WTC11 (cell line): ENCODE measurements around the gene SMIM38. TPM values are rescaled to one million over a fixed set of nuclear protein-coding genes. Genes with fewer than 3 reads are reported as not detected.
"Not testable (repeated sequence)": the region's sequence is repeated elsewhere in the genome, so short reads cannot be mapped to it uniquely, and the experiment has no call there.

Experiments used
- ATAC-seq: fragments of 200-7000 bp; cut with Tn5 transposase; 2 replicates; pipeline ENCODE4 v1.10.0; 2021; ENCODE audit warnings: mild to moderate bottlenecking, moderate library complexity
- CTCF ChIA-PET: fragments of 300-600 bp; sonication (Branson Sonifier 250); formaldehyde crosslinking; loops from one replicate; lab custom pipeline; 2021; ENCODE audit warnings: antibody characterized with exemption; lab: Charles Lee
- POLR2A ChIA-PET: fragments of 350-600 bp; sonication (Branson Sonifier 250); formaldehyde crosslinking; loops from one replicate; lab custom pipeline; 2021; ENCODE audit warnings: antibody characterized with exemption; lab: Charles Lee
- DNase-seq: peaks from one replicate; pipeline ENCODE4 v3.0.0; 2021; ENCODE audit warnings: low spot score
- H3K27ac Mint-ChIP-seq: 2 replicates; pipeline ENCODE4 v1.8.0; 2021; ENCODE audit warnings: mixed read lengths
- H3K27me3 Mint-ChIP-seq: 2 replicates; pipeline ENCODE4 v1.8.0; 2021; ENCODE audit warnings: low read depth, mild to moderate bottlenecking, moderate library complexity, mixed read lengths
- H3K36me3 Mint-ChIP-seq: 2 replicates; pipeline ENCODE4 v1.8.0; 2021; ENCODE audit warnings: mixed read lengths
- H3K4me1 Mint-ChIP-seq: 2 replicates; pipeline ENCODE4 v1.8.0; 2022; ENCODE audit warnings: mixed read lengths
- H3K4me3 Mint-ChIP-seq: 2 replicates; pipeline ENCODE4 v1.8.0; 2021; ENCODE audit warnings: mild to moderate bottlenecking, moderate library complexity, mixed read lengths
- H3K9me3 Mint-ChIP-seq: 2 replicates; pipeline ENCODE4 v1.8.0; 2021; ENCODE audit warnings: mixed read lengths
- CBFB ChIP-seq: sonication (generic); formaldehyde crosslinking; IDR thresholded peaks from 2 replicates; pipeline ENCODE4 v1.8.1; 2022; ENCODE audit warnings: mild to moderate bottlenecking, low read depth, missing genetic modification reagents
- FOXP1 ChIP-seq: sonication (generic); formaldehyde crosslinking; IDR thresholded peaks from 2 replicates; pipeline ENCODE4 v1.8.0; 2022; ENCODE audit warnings: missing genetic modification reagents, mild to moderate bottlenecking, moderate library complexity, borderline replicate concordance
- HMGA2 ChIP-seq: fragments of 250-450 bp; sonication (Bioruptor Pico); IDR thresholded peaks from 2 replicates; pipeline ENCODE4 v1.4.0; 2021; ENCODE audit warnings: mild to moderate bottlenecking, moderate library complexity
- IRF1 ChIP-seq: sonication (generic); formaldehyde crosslinking; IDR thresholded peaks from 2 replicates; pipeline ENCODE4 v1.8.0; 2023; ENCODE audit warnings: missing genetic modification reagents
- IRF2 ChIP-seq: sonication (generic); formaldehyde crosslinking; IDR thresholded peaks from 2 replicates; pipeline ENCODE4 v1.8.0; 2022; ENCODE audit warnings: low read depth, missing genetic modification reagents, borderline replicate concordance
- JAZF1 ChIP-seq: fragments of 250-450 bp; sonication (Bioruptor Pico); IDR thresholded peaks from 2 replicates; pipeline ENCODE4 v1.9.0; 2021; ENCODE audit warnings: moderate library complexity, mild to moderate bottlenecking, inconsistent platforms
- MYBL2 ChIP-seq: sonication (generic); formaldehyde crosslinking; IDR thresholded peaks from 2 replicates; pipeline ENCODE4 v1.8.1; 2023; ENCODE audit warnings: mild to moderate bottlenecking, moderate library complexity, missing genetic modification reagents
- OVOL2 ChIP-seq: fragments of 250-450 bp; sonication (Bioruptor Pico); IDR thresholded peaks from 2 replicates; pipeline ENCODE4 v1.9.0; 2021; ENCODE audit warnings: mild to moderate bottlenecking, borderline replicate concordance
- PRRX2 ChIP-seq: fragments of 250-450 bp; sonication (Bioruptor Pico); IDR thresholded peaks from 2 replicates; pipeline ENCODE4 v1.8.0; 2021; ENCODE audit warnings: mild to moderate bottlenecking
- RELA ChIP-seq: sonication (generic); formaldehyde crosslinking; IDR thresholded peaks from 2 replicates; pipeline ENCODE4 v1.8.1; 2022; ENCODE audit warnings: missing genetic modification reagents, mild to moderate bottlenecking, borderline replicate concordance
- TEAD1 ChIP-seq: sonication (generic); formaldehyde crosslinking; IDR thresholded peaks from 2 replicates; pipeline ENCODE4 v1.8.0; 2022; ENCODE audit warnings: mild to moderate bottlenecking, missing genetic modification reagents
- ZBTB21 ChIP-seq: sonication (generic); formaldehyde crosslinking; IDR thresholded peaks from 2 replicates; pipeline ENCODE4 v1.8.1; 2023; ENCODE audit warnings: mild to moderate bottlenecking, missing genetic modification reagents, borderline replicate concordance
- ZNF138 ChIP-seq: sonication (generic); formaldehyde crosslinking; conservative IDR thresholded peaks from 2 replicates; pipeline ENCODE4 v1.8.1; 2022; ENCODE audit warnings: mild to moderate bottlenecking, moderate library complexity, missing genetic modification reagents
- ZNF219 ChIP-seq: sonication (generic); formaldehyde crosslinking; IDR thresholded peaks from 2 replicates; pipeline ENCODE4 v1.8.0; 2023; ENCODE audit warnings: missing genetic modification reagents, mild to moderate bottlenecking, borderline replicate concordance
- ZNF232 ChIP-seq: sonication (generic); formaldehyde crosslinking; IDR thresholded peaks from 2 replicates; pipeline ENCODE4 v1.8.0; 2022; ENCODE audit warnings: mild to moderate bottlenecking, missing genetic modification reagents
- ZNF263 ChIP-seq: sonication (generic); formaldehyde crosslinking; IDR thresholded peaks from 2 replicates; pipeline ENCODE4 v1.8.1; 2022; ENCODE audit warnings: low read depth, mild to moderate bottlenecking, moderate library complexity, missing genetic modification reagents
- ZNF512 ChIP-seq: sonication (generic); formaldehyde crosslinking; IDR thresholded peaks from 2 replicates; pipeline ENCODE4 v1.8.1; 2022; ENCODE audit warnings: missing genetic modification reagents, borderline replicate concordance
- ZNF671 ChIP-seq: fragments of 250-450 bp; sonication (Bioruptor Pico); IDR thresholded peaks from 2 replicates; pipeline ENCODE4 v1.8.0; 2021; ENCODE audit warnings: mild to moderate bottlenecking
- total RNA-seq: library from RNA; stranded (reverse); gene quantifications from 3 replicates; pipeline ENCODE4 v1.2.3, GENCODE V29; 2021
- TF ChIP-seq, protein P1 (sequence below): fragments of 250-450 bp; sonication (Bioruptor Pico); IDR thresholded peaks from 2 replicates; pipeline ENCODE4 v1.9.0; 2021; ENCODE audit warnings: moderate library complexity, mild to moderate bottlenecking, inconsistent platforms, borderline replicate concordance

SMIM38 gene
- total RNA-seq, 1 experiment from 2014 or later = 0.39 TPM

DNA sequence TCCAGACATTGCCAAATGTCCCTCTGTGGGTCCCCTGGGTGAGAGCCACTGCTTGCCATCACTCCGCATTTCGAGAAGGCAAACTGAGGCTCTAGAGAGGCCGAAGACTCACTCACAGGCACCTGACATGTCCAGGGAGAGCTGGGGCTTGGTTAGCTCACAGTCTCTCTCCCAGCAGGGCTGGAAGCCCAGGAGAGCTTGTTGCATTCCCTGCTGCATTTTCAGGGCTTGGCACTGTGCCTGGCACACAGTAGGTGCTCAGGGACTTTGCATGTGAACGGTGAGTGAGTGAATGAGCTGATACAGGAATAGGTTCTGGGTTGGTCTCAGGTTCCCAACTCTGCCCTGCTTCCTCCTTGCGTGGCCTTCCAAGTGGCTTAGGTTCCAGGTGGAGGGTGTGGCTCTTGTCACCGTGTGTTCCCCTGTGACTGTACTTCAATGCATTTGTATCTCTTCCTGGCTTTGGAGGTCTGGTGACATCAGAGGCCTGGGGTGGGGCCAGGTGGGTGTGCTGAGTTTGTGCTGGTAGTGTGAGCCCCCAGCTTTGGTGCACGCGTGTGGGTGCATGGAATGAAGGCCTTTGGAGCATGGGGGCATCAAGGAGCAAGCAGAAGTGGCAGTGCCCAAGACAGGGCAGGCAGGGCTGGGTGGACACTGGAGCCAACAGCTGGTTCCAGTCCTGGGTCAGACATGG lies 18.4 kb upstream of the SMIM38 start:
- no peak for DNase-seq
- ChIA-PET CTCF (no interaction called here), POLR2A (no interaction called here)
- peaks cover 20% of the 10 kb centered on the region for H3K9me3 Mint-ChIP-seq
- no peaks in the 10 kb centered on the region for H3K4me1 Mint-ChIP-seq
- TF ChIP-seq IRF2 (CRISPR knock-in tag) (no peak), ZBTB21 (CRISPR knock-in tag) (no peak), ZNF263 (CRISPR knock-in tag) (no peak), FOXP1 (CRISPR knock-in tag) (no peak), IRF1 (no peak), OVOL2 (CRISPR knock-in tag) (no peak), HMGA2 (CRISPR knock-in tag) (no peak), ZNF512 (no peak), PRRX2 (CRISPR knock-in tag) (no peak), RELA (CRISPR knock-in tag) (no peak), ZNF138 (CRISPR knock-in tag) (no peak), ZNF219 (CRISPR knock-in tag) (no peak), JAZF1 (CRISPR knock-in tag) (no peak), MYBL2 (CRISPR knock-in tag) (no peak), TEAD1 (CRISPR knock-in tag) (no peak), CBFB (no peak), ZNF671 (CRISPR knock-in tag) (no peak), ZNF232 (CRISPR knock-in tag) (no peak)
- peaks cover 8% of the 10 kb centered on the region; the same call in 1 of the 2 replicates for H3K27me3 Mint-ChIP-seq
- H3K27ac Mint-ChIP-seq = no peak overlapping the region
- H3K36me3 Mint-ChIP-seq = peaks cover 18% of the 10 kb centered on the region
- ATAC-seq = no peak
- no peak overlapping the region for H3K4me3 Mint-ChIP-seq

DNA sequence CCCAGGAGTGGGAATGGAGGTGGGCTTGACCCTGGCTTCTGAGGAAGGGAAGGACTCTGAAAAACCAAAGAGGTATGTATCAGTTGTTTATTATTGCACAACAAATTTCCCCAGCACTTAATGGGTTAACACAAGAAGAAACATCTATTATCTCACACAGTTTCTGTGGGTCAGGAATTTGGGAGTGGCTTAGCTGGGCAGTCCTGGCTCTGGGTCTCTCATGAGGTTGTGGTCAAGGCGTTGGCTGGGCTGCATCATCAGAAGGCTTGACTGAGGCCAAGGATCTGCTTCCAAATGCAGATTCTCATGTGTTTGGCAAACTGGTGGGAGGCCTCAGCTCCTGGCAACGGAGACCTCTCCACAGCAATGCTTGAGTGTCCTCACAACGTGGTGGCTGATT lies 17.5 kb upstream of the SMIM38 start:
- DNase-seq = no peak
- Mint-ChIP-seq H3K9me3 (peaks cover 17% of the 10 kb centered on the region), H3K36me3 (peaks cover 9% of the 10 kb centered on the region), H3K27me3 (peaks cover 3% of the 10 kb centered on the region; the same call in 1 of the 2 replicates), H3K4me3 (no peak overlapping the region), H3K4me1 (no peaks in the 10 kb centered on the region), H3K27ac (no peak overlapping the region)
- POLR2A ChIA-PET = no interaction called here
- TF ChIP-seq, protein P1, sequence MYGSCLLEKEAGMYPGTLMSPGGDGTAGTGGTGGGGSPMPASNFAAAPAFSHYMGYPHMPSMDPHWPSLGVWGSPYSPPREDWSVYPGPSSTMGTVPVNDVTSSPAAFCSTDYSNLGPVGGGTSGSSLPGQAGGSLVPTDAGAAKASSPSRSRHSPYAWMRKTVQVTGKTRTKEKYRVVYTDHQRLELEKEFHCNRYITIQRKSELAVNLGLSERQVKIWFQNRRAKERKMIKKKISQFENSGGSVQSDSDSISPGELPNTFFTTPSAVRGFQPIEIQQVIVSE (CRISPR knock-in tag) = no peak
- no peak for ATAC-seq
- CTCF ChIA-PET = no interaction called here

DNA sequence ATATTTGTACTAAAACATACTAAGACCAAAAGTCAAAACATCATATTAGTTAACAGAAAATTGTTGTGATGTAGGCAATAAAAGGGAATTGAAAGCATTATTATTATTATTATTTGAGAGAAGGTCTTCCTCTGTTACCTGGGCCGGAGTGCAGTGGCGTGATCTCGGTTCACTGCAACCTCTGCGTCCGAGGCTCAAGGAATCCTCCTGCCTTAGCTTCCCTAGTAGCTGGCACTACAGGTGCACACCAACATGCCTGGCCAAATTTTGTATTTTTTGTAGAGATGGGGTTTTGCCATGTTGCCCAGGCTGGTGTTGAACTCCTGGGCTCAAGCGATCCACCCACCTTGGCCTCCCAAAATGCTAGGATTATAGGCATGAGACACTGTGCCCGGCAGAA lies 15.6 kb upstream of the SMIM38 start:
- H3K27me3 Mint-ChIP-seq, H3K27ac Mint-ChIP-seq, H3K36me3 Mint-ChIP-seq, ATAC-seq, DNase-seq, POLR2A ChIA-PET, H3K4me3 Mint-ChIP-seq, H3K4me1 Mint-ChIP-seq: not testable (repeated sequence)
- peaks cover 14% of the 10 kb centered on the region for H3K9me3 Mint-ChIP-seq
- CTCF ChIA-PET = interaction anchor here (2.6 kb wide), 1 partner anchor 9 kb away, joined by 22 read pairs; no protein-coding TSS in a partner anchor
